ENCODE results near the gene NRCAM.
"Not testable (repeated sequence)": the region's sequence is repeated elsewhere in the genome, so short reads cannot be mapped to it uniquely, and the experiment has no call there.

The NRCAM gene

DNA sequence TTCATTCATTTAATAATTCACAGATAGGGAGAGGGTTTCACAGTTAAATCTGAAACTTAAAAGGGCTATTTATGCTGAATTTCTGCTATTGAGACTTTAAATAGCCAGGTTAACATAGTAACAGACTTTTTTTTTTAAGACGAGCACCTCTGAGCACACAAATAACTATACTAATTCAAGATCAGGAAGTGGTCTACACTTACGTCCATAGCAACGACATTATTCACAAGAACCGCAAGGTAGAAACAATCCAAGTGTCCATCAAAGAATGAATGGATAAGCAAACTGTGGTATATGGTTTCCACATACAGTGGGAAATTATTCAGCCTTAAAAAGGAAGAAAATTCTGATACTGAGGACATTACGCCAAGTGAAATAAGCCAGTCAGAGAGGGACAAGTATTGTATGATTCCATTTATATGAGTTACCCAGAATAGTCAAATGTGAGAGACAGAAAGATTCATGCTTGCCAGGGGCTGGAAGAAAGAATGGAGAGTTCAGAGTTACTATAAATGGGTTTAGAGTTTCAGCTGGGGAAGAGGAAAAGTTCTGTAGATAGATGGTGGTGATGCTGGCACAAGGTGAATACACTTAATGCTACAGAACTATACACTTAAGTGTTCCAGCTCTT lies 185.7 kb downstream of the NRCAM start:
- DNase-seq = no peak

DNA sequence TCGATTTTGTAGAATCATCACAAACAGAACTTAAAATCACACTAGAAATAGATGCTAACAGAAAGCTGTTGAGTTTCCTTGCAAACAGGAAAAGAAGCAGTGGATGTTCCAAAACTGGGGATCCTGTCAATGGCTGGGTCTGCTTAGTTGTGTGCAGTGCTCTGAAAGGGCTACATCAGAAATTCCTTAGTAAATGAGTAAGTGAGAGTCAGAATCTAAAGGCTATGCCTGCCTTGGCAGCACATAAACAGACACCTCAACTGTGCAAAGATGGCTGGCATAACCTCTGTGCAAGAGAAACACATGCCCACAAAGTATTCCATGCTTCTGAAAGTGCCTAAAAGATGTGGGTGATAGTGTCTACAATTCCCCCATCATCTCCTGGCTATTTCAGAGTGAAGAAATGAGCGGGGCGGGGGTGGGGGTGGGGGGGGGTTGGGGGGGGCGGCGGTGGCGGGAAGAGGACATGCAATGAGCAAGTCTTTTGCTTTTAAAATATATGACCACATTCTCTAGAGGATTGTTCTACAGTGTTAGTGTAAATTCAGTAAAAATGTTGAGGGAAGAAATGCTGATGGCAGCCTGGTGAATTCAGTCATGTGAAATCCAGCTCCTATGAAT lies 187.9 kb downstream of the NRCAM start:
- no peak for DNase-seq

DNA sequence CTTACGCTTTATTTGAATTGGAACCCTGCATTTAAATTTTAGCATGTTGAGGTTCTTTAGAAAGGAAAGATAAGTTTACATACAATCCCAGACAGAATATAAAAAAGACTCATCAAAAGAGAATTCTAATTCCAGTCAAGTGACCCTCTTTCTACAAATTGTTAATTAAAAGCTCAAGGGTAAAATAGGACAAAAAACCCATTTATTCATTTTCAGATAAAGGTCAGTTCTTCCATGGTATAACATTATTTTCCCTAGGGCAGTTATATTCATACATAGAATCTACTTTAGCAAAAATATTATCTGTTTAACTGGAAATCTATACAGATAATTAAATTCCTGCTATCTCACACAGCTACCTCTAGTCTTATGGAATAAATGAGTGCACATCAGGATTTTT lies 188.6 kb downstream of the NRCAM start:
- no peak for DNase-seq

DNA sequence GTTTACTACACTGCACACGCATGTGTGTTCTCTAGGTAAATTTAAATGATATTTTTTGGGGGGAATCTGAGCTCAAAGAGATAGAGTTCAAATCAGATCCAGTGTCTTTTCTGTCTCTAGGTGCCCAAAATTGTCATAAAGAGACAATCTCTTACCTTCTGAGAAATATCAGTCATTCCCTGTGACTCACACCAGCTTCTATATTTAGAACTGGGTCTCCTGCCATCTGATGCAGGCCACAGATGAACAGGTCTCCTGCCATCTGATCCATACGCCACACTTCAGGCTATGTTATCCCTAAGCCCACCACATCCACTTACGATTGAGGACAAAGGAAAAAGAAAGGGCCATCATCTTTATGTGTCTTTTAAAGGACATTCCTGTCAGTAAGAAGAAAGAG lies 189.7 kb downstream of the NRCAM start:
- DNase-seq = no peak

DNA sequence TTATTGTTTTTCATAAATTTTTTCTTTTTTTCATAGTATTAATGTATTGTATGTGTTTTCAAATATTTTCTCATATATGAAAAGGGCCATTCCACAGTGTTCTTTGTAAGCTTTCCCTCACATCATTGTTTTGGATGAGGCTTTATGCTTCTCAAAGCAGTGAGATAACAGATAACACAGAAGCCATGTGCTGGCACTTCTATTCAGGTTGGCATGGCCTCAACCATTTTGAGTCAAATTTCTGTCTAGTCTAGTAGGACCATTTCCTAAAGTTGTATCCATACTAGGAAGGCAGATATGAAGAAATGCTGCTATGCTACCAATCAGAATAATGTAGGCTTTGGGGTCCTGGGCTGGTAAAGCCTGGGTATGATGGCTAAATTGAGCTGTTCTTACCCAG lies 190.2 kb downstream of the NRCAM start:
- DNase-seq = no peak

DNA sequence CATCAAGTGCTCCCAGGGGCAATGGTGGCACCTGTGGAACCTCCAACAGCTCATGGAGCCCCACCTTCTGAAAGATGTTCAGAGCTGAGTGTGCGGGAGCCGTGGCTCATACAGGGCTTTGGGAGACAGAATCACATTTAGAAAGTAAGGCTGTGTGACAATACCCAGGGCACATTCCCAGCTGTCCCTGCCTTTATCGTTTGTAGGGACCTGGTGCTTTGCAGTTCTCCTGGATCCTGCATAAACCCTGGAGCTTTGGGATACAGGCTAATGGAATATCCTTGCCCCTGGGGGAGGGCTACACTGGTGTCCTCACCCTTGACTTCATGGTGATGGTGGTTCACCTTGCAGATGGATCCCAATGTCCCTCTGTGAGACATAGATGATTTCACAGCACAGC lies 191.2 kb downstream of the NRCAM start:
- DNase-seq = no peak

DNA sequence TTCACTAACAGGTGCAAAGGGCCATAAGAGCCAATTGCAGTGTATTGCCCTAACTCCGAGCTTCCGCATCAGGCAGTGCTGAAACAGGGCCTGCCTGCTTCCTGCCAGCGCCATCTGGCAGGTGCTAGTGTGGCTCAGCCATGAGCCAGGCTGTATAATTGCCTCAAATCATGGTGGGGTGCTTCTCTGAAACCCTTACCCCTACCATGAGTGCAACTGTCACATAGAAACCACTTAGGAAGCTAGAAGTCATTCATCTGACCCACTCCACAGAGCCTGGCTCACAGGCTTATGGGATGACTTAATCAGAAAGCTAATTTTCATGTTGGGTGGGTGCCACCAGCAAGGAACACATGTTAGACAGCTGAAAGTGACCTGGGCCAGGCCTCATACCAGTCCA lies 192.8 kb downstream of the NRCAM start:
- no peak for DNase-seq

DNA sequence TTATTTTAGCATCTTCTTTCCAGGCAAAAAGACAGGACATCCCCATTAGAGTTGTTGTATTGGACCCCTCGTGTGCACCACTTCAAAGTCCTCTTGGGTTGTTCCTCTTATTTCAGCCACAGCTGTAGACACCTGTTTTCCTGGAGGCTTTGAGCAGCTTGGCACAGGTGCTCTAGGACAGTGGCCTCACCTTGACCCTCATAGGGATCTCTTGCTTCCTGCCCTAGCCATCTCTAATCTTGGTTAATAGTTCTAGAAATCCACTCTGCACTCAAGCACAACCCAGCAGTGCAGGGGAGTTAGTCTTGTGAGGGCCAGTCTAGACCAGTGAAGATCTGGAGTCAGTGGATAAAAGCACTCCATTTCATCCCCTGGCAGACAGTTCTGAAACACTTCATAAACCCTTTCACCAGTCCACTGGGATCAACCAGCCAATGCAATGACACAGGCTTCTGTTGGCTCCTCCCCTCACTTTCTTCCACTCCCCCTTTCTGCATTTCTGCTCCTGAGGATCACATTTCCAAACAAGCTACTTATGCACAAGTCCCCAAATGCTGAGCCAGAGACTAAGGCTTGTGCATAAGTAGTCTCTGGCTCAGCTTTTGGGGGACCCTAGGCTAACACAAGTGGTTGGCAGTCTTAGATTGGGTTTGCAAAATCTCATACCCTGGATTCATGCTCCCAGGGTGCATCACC lies 194.5 kb downstream of the NRCAM start:
- DNase-seq = no peak

DNA sequence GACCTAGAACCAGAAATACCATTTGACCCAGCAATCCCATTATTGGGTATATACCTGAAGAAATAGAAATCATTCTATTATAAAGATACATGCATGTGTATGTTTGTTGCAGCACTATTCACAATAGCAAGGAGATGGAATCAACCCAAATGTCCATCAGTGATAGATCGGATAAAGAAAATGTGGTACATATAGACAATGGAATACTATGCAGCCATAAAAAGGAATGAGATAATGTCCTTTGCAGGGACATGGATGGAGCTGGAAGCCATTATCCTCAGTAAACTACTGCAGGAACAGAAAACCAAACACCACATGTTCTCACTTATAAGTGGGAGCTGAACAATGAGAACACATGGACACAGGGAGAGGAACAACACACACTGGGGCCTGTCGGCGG lies 196.8 kb downstream of the NRCAM start:
- DNase-seq = not testable (repeated sequence)

DNA sequence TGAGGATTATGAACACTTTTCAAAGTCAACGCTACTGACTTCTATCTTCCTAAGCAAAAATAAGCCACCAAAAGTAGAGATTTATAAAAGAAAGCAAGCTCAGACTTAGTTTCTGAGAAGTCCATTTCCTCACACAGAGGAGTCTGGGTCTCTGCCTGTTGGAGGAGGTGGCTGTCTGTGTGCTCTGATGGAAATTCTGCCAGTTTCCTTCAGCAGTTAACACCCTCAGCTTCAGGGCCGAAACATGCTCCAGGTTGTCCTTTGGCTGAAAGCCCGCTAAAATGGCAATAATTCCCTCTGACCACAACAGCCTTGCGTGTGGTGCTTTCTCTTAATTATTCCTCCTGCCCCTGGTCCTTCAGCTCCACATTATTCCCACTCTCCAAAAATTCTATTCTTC lies 198.3 kb downstream of the NRCAM start:
- no peak for DNase-seq

DNA sequence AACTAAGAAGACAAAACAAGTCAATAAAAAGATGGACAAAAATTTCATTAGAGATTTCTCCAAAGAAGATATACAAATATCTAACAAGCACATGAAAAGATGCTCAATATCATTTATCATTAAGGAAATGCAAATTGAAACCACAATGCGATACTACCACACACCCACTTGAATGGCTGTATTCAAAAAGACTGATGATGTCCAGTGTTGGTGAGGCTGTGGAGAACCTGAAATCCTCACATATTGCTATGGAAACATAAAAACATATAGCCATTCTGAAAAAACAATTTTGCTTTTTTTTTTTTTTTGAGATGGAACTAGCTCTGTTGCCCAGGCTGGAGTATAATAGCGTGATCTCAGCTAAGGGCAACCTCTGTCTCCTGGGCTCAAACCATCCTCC lies 202.0 kb downstream of the NRCAM start:
- DNase-seq = no peak

DNA sequence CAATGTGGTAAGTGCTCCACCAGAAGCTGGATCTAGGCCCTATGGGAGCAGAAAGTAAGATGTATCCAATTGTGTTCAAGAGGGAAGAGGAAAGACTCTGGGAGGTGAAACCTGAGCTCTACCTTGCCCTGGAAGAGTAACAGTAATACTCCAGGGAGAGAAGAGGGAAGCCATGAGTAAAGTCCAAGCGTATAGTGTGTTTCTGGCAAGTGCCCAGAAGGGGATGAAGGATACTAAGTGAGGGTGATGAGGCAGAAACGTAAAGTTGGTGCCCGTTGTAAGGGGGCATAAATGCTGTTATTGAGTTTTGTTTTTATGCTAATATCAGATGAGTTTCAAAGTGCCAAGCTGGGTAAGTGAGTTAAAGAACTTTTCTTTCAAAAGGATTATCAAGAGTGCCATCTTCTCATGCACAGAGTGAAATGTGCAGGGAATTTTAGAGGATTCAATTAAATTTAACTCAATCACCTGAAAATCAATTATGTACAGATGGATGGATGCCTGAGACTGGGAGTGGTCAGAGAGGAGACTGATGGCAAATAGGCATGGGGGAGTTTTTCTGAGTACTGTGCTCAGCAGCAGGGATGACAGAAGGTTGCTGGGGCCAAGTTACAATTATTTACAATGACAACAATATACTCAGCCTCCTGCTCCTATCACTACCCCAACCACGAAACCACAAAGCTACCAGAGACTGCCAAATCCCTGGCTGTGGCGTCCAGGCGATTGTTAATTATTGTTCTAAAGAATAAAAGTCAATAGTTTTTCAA lies 202.8 kb downstream of the NRCAM start:
- no peak for DNase-seq

DNA sequence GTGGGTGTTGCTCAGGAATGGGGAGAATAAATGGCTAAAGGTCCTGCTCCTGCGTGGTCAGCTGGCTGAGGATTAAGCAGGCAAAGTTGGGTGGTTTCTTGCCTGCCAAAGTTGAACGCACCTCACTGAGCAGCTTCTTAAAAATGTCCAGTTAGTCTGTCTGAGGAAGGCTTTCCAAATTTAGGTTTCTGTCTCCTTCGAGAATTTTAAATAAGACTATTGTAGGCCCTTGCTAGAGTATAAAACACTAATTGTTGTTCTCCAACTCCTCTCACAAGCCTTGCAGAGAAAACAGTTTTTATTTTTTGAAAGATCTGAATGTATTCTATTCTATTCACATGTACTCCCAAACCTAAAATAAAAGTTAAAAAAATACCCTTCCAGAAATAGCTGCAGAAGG lies 204.1 kb downstream of the NRCAM start:
- no peak for DNase-seq

DNA sequence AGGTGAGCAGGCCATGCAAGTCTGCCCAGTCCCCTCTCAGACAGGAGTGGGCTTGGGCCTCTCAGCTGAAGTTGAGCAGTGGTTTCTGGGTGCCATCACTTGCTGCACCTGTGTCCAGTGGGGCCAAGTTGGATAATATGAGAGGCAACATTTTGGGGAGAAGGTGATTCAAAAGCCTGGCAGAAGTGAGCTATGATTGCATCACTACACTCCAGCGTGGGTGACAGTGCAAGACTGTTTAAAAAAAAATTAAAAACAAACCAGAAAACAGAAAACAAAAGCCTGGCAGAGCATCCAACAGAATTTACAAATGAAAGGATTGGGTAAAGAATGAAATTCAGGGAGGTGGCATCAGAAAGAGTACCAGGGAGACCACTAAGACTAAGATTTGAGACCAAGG lies 204.5 kb downstream of the NRCAM start:
- DNase-seq = no peak

DNA sequence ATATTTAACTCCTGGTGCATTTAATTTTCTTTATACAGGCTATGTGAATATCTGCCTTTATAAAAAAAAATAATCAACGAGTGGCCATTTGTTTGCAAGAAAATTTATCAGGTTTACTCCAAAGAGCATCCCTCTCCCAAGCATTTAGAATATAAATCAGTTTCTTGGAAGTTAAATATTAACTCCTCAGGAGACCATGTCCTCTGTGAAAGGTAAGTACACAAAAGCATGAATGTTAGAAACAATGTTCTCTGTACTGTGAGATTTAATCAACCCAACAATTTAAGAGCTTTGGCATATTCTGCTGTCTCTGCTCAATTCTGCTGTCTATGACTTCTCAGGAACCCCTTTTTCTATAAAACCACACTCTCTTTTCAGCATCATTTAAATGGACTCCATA lies 206.8 kb downstream of the NRCAM start:
- no peak for DNase-seq

DNA sequence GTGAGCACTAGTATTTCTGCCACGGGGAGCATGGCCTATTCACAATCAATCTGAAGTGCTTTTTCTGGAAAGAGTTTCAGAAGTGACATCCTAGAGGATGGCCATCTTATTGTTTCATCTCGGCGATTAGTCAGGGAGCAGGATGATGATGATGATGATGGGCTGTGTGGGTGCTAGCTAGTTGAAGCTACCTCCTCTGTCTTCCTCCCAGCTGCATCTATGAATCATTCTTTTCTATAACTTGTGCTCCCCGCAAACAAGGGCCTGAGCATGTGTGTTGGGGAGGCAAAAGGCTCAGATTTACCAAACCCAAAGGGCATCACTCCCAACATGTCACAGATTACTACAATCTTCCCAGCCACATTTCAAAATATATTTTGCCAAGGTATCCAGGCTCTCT lies 207.4 kb downstream of the NRCAM start:
- no peak for DNase-seq

DNA sequence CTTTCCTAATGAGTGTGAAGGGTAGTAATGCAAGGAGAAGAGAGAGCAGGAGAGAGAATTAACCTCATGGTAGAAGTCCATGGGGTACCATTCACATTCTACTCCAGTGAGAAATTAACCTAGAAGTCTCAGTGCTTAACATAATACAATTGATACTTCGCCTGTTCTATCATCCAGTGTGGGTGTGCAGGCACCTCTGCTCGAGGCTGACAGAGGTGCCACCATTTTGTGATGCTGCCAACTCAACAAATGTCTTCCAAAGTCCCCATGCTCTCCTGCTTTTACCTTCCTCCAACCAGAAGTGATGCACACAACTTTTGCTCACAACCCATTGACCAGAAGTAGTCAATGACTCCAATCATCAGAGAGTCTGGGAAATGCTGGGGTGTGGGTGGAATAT lies 207.8 kb downstream of the NRCAM start:
- no peak for DNase-seq

DNA sequence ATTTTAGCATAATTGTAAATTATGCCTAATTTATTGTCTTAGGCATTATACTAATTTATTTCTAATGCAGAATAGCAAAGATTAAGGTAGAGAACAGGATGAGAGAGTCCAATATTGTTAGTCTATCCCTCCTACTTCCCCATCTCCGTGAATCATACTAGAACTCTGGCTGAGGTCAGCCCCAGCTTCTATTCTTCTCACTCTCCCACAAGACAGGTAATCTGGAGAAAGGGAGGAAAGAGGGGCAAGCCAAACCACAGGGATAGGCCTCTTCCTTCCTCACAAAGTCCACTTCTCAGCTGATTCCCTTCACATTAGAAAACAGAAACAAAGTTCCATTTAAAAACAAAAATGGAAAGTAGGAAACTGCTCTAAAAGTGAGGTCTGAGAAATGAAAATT lies 208.6 kb downstream of the NRCAM start:
- no peak for DNase-seq

DNA sequence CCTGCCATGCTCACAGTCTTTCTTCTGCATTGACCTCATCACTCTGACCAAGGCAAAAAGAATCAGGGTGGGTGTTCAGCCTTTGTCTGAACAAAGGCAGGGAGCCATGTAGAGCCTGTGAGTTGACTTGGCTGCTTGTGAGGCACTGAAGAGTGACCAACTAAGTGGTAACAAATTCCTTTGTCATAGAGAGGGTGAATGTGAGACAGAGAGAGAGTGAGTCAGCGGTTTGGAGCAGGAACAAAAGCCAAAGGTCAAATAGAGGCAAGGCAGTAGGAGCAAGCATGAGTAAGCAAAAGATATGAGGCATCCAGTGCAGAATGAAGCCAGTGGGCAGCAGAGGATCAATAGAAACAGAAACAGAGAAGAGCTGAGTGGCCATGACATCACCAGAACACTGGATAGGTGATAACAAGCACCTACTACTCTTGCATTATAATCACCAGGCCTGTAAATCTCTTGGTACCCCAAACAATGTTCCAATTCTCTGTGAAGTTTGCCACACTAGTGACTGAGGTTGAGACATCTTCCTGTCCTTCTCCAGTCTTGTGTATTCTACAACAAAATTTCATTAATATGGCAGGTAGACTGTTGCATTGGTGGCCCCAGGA lies 209.9 kb downstream of the NRCAM start:
- DNase-seq = no peak

DNA sequence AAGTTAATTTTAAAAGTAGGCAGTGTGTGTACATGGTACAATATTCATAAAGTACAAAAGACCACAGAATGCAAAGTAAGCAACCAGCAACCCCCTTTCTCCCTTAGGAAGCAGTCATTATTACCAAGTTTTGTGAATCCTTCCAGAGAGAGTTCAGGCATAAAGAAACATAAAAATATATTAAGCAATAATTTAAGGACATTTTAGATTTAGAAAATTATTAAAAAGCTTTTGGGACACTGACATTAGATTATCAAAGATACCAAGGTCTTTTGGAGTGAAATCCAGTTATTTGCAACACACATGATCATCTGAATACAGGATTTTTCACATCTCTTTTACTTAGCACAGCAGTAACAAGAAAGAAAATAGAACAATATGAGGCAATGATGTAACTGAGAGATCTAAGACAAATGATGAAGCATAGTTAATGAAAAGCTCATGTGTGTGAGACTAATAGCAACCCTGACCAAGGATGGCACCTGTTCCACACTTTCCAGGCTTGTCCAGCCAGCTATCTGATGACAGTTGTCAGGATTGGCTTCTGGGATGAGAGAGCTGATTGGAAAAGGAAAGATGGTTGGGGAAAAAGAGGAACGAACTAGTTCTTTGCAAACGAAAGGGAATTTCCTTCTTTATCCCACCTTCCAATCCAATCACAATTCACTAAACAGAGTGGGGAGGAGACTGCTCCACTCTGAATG lies 210.6 kb downstream of the NRCAM start:
- DNase-seq = no peak

DNA sequence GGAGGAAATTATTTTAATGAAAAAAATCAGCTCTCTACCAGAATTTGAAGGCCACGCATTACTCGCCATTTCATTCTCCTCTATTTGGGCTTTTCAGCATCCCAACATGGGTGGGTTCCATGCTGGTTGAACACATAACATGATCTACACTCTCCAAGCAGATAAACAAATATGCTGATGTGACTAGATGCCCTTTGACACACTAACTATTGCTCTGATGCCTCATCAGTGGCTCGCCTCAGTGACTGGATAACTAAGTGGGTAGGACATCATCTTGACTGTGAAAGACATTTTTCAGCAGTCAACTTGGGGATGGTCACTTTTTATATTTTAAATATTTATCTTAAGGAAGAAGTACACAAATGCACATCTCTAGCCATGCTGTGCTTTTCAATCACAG lies 212.1 kb downstream of the NRCAM start:
- DNase-seq = no peak

DNA sequence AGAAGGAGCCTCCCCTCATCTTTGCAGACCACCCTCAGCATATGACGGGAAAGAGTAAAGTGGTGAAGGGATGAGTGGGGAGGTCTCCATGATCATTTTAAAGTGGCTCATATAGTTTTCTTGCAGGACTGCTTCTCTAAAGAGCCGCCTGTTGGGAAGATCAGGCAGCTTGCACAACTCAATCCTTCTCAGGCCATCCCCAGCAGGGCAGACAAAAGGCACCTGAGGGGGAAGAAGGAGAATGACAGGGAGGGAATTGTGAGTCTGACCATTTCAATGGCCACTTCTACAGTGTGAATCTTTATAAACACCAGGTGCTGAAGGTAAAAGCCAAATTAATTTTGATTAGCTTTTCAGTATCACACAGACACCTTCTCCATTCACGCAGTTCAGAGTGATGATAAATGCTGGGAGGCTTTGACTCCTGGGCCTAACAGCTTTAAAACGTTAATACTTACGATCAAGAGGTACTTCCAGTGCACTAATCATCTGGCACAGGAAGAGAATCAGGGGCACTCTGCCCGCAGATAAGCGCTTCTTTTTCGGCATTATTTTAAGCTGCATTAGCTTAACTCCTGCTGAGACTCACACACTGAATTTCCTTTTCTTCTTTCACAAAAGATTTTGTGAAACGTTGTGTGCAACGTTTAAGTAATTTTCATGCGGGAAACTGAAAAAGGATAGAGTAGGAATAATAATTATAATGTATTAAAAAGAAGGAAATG lies 216.6 kb downstream of the NRCAM start:
- no peak for DNase-seq
